Measurements from ENCODE around the gene FZD2.

Gene FZD2

DNA sequence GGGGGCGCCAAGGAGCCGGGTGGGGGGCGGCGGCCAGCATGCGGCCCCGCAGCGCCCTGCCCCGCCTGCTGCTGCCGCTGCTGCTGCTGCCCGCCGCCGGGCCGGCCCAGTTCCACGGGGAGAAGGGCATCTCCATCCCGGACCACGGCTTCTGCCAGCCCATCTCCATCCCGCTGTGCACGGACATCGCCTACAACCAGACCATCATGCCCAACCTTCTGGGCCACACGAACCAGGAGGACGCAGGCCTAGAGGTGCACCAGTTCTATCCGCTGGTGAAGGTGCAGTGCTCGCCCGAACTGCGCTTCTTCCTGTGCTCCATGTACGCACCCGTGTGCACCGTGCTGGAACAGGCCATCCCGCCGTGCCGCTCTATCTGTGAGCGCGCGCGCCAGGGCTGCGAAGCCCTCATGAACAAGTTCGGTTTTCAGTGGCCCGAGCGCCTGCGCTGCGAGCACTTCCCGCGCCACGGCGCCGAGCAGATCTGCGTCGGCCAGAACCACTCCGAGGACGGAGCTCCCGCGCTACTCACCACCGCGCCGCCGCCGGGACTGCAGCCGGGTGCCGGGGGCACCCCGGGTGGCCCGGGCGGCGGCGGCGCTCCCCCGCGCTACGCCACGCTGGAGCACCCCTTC is 484 bp downstream of the FZD2 start:
- TF ChIP-seq, protein P1, sequence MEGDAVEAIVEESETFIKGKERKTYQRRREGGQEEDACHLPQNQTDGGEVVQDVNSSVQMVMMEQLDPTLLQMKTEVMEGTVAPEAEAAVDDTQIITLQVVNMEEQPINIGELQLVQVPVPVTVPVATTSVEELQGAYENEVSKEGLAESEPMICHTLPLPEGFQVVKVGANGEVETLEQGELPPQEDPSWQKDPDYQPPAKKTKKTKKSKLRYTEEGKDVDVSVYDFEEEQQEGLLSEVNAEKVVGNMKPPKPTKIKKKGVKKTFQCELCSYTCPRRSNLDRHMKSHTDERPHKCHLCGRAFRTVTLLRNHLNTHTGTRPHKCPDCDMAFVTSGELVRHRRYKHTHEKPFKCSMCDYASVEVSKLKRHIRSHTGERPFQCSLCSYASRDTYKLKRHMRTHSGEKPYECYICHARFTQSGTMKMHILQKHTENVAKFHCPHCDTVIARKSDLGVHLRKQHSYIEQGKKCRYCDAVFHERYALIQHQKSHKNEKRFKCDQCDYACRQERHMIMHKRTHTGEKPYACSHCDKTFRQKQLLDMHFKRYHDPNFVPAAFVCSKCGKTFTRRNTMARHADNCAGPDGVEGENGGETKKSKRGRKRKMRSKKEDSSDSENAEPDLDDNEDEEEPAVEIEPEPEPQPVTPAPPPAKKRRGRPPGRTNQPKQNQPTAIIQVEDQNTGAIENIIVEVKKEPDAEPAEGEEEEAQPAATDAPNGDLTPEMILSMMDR (conservative IDR thresholded peaks at IDR 0.05; ENCODE audit: low read depth, low read length): no peak
- H3K4me3 ChIP-seq (ENCODE audit: low read depth, low read length): peak overlapping the region; percentile 66
- peak; percentile 84 for DNase-seq (ENCODE audit: low read depth)

DNA sequence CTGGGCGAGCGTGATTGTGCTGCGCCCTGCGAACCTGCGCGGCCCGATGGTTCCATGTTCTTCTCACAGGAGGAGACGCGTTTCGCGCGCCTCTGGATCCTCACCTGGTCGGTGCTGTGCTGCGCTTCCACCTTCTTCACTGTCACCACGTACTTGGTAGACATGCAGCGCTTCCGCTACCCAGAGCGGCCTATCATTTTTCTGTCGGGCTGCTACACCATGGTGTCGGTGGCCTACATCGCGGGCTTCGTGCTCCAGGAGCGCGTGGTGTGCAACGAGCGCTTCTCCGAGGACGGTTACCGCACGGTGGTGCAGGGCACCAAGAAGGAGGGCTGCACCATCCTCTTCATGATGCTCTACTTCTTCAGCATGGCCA is 1.0 kb downstream of the FZD2 start:
- TF ChIP-seq, protein P1 (conservative IDR thresholded peaks at IDR 0.05; ENCODE audit: low read depth, low read length): no peak
- DNase-seq (ENCODE audit: low read depth): no peak
- H3K4me3 ChIP-seq (ENCODE audit: low read depth, low read length): peak overlapping the region; percentile 66

DNA sequence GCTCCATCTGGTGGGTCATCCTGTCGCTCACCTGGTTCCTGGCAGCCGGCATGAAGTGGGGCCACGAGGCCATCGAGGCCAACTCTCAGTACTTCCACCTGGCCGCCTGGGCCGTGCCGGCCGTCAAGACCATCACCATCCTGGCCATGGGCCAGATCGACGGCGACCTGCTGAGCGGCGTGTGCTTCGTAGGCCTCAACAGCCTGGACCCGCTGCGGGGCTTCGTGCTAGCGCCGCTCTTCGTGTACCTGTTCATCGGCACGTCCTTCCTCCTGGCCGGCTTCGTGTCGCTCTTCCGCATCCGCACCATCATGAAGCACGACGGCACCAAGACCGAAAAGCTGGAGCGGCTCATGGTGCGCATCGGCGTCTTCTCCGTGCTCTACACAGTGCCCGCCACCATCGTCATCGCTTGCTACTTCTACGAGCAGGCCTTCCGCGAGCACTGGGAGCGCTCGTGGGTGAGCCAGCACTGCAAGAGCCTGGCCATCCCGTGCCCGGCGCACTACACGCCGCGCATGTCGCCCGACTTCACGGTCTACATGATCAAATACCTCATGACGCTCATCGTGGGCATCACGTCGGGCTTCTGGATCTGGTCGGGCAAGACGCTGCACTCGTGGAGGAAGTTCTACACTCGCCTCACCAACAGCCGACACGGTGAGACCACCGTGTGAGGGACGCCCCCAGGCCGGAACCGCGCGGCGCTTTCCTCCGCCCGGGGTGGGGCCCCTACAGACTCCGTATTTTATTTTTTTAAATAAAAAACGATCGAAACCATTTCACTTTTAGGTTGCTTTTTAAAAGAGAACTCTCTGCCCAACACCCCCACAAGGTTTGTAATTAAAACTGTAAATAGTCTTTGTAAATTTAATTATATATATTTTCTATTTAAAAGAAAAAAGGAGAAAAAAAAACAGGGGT is 1.7 kb downstream of the FZD2 start:
- TF ChIP-seq, protein P1 (conservative IDR thresholded peaks at IDR 0.05; ENCODE audit: low read depth, low read length): no peak
- peak overlapping the region; percentile 66 for H3K4me3 ChIP-seq (ENCODE audit: low read depth, low read length)
- DNase-seq (ENCODE audit: low read depth): peak; percentile 48

DNA sequence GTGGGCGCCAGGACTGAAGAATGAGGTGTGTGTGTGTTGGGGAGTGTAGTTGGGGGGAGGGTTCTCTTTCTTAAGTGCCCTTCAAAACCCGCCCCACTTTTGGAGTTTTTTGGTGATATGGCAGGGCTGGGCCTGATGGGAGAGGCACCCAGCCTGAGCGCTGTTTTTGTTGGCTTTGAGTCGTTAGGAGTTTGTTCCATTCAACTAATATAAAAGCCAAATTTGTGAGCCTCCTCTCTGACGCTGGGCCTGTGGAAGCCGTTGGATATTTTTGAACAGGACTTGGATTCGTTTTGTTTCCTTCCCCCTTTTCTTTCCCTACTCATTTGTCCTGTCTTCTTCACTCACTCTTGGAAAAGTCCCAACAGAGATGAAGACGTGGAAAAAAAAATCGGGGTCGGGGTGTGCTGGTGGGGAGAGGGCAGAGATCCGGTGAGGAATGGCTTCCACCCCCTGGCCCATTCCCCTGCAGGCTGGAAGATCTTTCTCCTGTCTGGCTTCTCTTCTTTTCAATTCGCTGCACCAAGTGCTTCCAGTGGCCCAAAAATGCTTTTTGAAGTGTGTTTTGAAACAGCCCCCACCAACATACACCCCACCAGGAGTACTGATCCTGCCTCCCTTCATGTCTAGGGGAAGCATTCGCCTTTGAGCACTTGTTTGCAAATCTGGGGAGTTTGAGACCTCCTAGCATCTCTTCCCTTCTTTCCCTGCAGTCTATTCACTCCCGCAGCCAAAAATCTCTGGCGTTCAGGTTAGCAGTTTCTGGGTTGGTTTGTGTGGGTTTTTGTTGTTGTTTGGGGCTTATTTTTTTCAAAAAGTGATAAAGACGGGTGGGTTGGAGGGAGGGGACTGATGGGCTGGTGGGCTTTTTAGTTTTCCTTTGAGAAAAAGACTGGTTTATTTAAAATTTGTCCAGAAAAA is 2.6 kb downstream of the FZD2 start:
- TF ChIP-seq, protein P1 (conservative IDR thresholded peaks at IDR 0.05; ENCODE audit: low read depth, low read length): no peak
- DNase-seq (ENCODE audit: low read depth): no peak
- peak overlapping the region; percentile 66 for H3K4me3 ChIP-seq (ENCODE audit: low read depth, low read length)

DNA sequence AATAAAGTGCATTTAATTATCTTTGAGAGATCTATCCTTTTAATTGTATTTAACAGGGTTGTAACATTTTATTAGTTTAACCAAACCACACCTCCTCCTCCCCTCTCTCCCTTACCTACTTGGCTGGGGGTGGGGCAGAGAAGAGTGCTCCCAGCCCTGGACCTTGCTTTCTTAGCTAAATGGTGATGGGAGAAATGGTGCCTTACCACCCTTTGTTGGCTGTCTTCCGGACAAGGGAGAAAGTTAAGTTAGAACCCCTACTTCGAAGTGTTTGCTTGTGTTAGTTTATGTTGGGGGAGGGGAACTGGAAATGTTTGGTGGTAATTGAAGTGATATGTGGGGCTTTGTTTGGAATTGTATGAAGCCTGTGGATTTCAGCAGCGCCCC is 3.9 kb downstream of the FZD2 start:
- H3K4me3 ChIP-seq (ENCODE audit: low read depth, low read length): peak overlapping the region; percentile 22
- DNase-seq (ENCODE audit: low read depth): no peak
- TF ChIP-seq, protein P1 (conservative IDR thresholded peaks at IDR 0.05; ENCODE audit: low read depth, low read length): no peak

DNA sequence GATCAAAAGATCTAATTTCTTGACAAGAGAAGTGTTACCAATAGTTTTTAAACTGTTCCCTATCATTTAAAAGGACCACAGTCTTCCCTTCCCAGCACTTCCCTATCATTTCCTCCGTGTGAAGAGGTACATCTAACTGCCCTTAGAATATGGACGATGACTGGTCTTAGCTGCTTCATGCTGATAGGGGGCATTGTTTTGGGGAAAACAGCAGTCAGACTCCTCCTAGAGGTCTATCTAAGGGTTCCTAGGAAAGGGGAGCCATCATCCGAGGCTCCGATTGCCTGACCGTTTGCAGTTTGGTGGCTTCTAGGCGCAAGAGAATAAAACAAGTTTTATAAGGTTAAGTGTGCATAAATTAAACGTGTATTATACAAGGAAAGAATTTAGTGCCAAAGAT is 7.1 kb downstream of the FZD2 start:
- no peak overlapping the region for H3K4me3 ChIP-seq (ENCODE audit: low read depth, low read length)
- TF ChIP-seq, protein P1 (conservative IDR thresholded peaks at IDR 0.05; ENCODE audit: low read depth, low read length): peak; percentile 15
- no peak for DNase-seq (ENCODE audit: low read depth)
